ENCODE measurements around the gene WFS1.

GRCh38 chr4:6251365-6251764, 18.3 kb upstream of the WFS1 start:
- TF ChIP-seq CTCF (conservative IDR thresholded peaks at IDR 0.05 in 1 of 2, IDR thresholded peaks at IDR 0.05 in 1 of 2; ENCODE audit: extremely low read depth in 1 of 2, insufficient read depth in 1 of 2, low read depth in 1 of 2, low read length in 2 of 2) (no peak), EZH2 (IDR thresholded peaks at IDR 0.05; ENCODE audit: borderline replicate concordance, low read length) (no peak)

All from mammary epithelial cell (primary cell).